Measurements from ENCODE around the gene ADAP2.

ADAP2 gene

GRCh38 chr17:31007695-31008373 is 86.1 kb downstream of the ADAP2 start:
- H3K4me3 ChIP-seq (ENCODE audit: low read depth, low read length) = no peak overlapping the region
- TF ChIP-seq CTCF (IDR thresholded peaks at IDR 0.05; ENCODE audit: control insufficient read depth, extremely low read depth, insufficient read depth) = no peak
- no peak for DNase-seq (ENCODE audit: low read depth)

GRCh38 chr17:31008374-31009041 is 86.8 kb downstream of the ADAP2 start:
- no peak overlapping the region for H3K4me3 ChIP-seq (ENCODE audit: low read depth, low read length)
- TF ChIP-seq CTCF (IDR thresholded peaks at IDR 0.05; ENCODE audit: control insufficient read depth, extremely low read depth, insufficient read depth) = no peak
- no peak for DNase-seq (ENCODE audit: low read depth)
